Stromal cell of bone marrow (primary cell): ENCODE results near the gene MYO18A.
A peak's percentile ranks its signal among the peaks of the same experiment; 100 is the strongest.

Experiments
- DNase-seq: peaks from one replicate; pipeline ENCODE4 v3.0.0-alpha.2; 2012; ENCODE audit warnings: low read depth

MYO18A gene

GRCh38 chr17:29127840-29128239 is 52.4 kb downstream of the MYO18A start:
- no peak for DNase-seq

- no peak for DNase-seq
Observed at GRCh38 chr17:29126268-29126930, 53.8 kb downstream of the MYO18A start.

- DNase-seq = no peak
Observed at GRCh38 chr17:29125651-29126050, 54.5 kb downstream of the MYO18A start.

- no peak for DNase-seq
Observed at GRCh38 chr17:29124925-29125273, 55.3 kb downstream of the MYO18A start.

GRCh38 chr17:29124135-29124924 is 55.9 kb downstream of the MYO18A start:
- DNase-seq = peak; percentile 67

- no peak for DNase-seq
Observed at GRCh38 chr17:29123111-29123510, 57.1 kb downstream of the MYO18A start.

GRCh38 chr17:29121442-29121841 is 58.8 kb downstream of the MYO18A start:
- no peak for DNase-seq

GRCh38 chr17:29120433-29120832 is 59.8 kb downstream of the MYO18A start:
- no peak for DNase-seq

- DNase-seq = no peak
Observed at GRCh38 chr17:29119265-29119664, 60.9 kb downstream of the MYO18A start.

GRCh38 chr17:29116804-29117753 is 63.1 kb downstream of the MYO18A start:
- no peak for DNase-seq

GRCh38 chr17:29115961-29116803 is 64.0 kb downstream of the MYO18A start:
- no peak for DNase-seq

GRCh38 chr17:29115435-29115834 is 64.8 kb downstream of the MYO18A start:
- no peak for DNase-seq

- DNase-seq = no peak
Observed at GRCh38 chr17:29114141-29114540, 66.1 kb downstream of the MYO18A start.

GRCh38 chr17:29113334-29113733 is 66.9 kb downstream of the MYO18A start:
- no peak for DNase-seq

- DNase-seq = peak; percentile 77
Observed at GRCh38 chr17:29112771-29113295, 67.4 kb downstream of the MYO18A start.

GRCh38 chr17:29111816-29112499 is 68.2 kb downstream of the MYO18A start:
- no peak for DNase-seq

GRCh38 chr17:29110372-29110757 is 69.8 kb downstream of the MYO18A start:
- DNase-seq = no peak

GRCh38 chr17:29109477-29110371 is 70.5 kb downstream of the MYO18A start:
- DNase-seq = no peak

- no peak for DNase-seq
Observed at GRCh38 chr17:29108823-29109476, 71.2 kb downstream of the MYO18A start.
